Subcutaneous abdominal adipose tissue (tissue), 5 donors: ENCODE measurements around the gene RAVER2.
"Not testable (repeated sequence)": the region's sequence is repeated elsewhere in the genome, so short reads cannot be mapped to it uniquely, and the experiment has no call there.

ENCODE experiments used
- H3K27ac ChIP-seq: one replicate; pipeline ENCODE4 v1.7.0; 2013; ENCODE audit warnings: low read depth, mild to moderate bottlenecking, inconsistent platforms, low read length, moderate library complexity
- H3K27me3 ChIP-seq, 5 donors: one replicate each; pipeline ENCODE4 v1.7.0; 2013; ENCODE audit warnings: low read length in 5 of 5, inconsistent platforms in 1 of 5; ENCODE audit not compliant: control insufficient read depth in 5 of 5, insufficient read depth in 4 of 5
- H3K36me3 ChIP-seq, 5 donors: one replicate each; pipeline ENCODE4 v1.7.0; 2013; ENCODE audit warnings: low read length in 5 of 5; ENCODE audit not compliant: control insufficient read depth in 5 of 5, insufficient read depth in 5 of 5
- H3K4me1 ChIP-seq, 5 donors: one replicate each; pipeline ENCODE4 v1.7.0; 2013; ENCODE audit warnings: low read length in 5 of 5, mild to moderate bottlenecking in 3 of 5, moderate library complexity in 1 of 5; ENCODE audit not compliant: control insufficient read depth in 5 of 5, insufficient read depth in 5 of 5
- H3K4me3 ChIP-seq, 5 donors: one replicate each; pipeline ENCODE4 v1.7.0; 2013; ENCODE audit warnings: low read length in 5 of 5, low read depth in 1 of 5
- H3K9ac ChIP-seq, 5 donors: one replicate each; pipeline ENCODE4 v1.7.0; 2013; ENCODE audit warnings: low read length in 5 of 5, mild to moderate bottlenecking in 4 of 5, moderate library complexity in 3 of 5
- H3K9me3 ChIP-seq, 5 donors: one replicate each; pipeline ENCODE4 v1.7.0; 2013; ENCODE audit warnings: low read length in 5 of 5; ENCODE audit not compliant: control insufficient read depth in 5 of 5
- donor health status: healthy.
- donor health status: healthy.
- donor health status: healthy.
- donor health status: healthy.
- donor health status: healthy.

Gene RAVER2

DNA sequence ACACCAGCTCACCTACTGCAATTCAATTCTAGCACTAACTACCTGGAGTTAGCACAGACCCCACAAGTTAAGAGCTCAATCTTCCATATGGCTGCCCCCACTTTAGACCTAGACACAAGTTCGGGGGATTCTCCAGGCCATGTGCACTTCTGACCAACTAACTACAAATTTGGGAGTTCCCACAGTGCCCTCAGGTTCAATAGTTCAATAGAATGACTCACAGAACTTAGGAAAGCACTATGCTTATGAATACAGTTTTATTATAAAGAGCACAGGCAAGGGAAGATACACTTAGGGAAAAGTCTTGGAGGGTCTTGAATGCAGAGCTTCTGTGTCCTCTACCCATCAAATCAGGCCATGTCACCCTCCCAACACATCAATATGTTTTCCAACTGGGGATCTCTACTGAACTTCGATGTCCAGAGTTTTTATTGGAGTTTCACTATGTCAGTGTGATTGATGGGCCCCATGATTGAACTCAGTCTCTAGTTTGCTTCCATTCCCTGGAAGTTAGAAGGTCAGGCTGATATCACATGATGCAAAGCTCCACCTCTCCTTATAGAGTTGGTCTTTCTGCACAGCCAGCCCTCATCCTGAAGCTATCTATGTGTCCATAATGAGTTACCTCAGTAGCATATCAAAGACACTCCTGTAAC lies 46.1 kb downstream of the RAVER2 start:
- no peak overlapping the region for H3K9ac ChIP-seq
- peaks cover 0 to 13% (median 8%) of the 10 kb centered on the region in 5 donors for H3K9me3 ChIP-seq
- H3K27me3 ChIP-seq: no peaks in the 10 kb centered on the region

DNA sequence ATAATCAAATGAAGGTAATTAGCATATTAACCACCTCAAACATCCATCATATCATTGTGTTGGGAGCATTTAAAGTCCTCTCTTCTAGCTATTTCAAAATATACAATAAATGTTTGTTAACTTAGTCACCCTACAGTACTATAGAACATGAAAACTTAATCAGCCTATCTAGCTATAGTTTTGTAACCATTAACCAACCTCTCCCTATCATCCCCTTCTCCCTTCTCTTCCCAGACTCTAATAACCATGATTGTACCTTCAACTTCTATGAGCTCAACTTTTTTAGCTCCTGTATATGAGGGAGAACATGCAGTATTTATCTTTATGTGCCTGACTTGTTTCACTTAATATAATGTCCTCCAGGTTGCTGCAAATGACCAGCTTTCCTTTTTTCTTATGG lies 54.0 kb downstream of the RAVER2 start:
- Histone ChIP-seq H3K4me3 (no peak overlapping the region), H3K27ac (no peak overlapping the region), H3K4me1 (no peaks in the 10 kb centered on the region), H3K9me3 (peaks cover 0 to 3% (median 0%) of the 10 kb centered on the region in 5 donors), H3K27me3 (no peaks in the 10 kb centered on the region), H3K36me3 (no peaks in the 10 kb centered on the region), H3K9ac (no peak overlapping the region)

More for the DNA sequence above, 46.1 kb downstream of the RAVER2 start:
- no peak overlapping the region for H3K27ac ChIP-seq
- no peaks in the 10 kb centered on the region for H3K4me1 ChIP-seq
- H3K4me3 ChIP-seq: no peak overlapping the region
- H3K36me3 ChIP-seq: no peaks in the 10 kb centered on the region

DNA sequence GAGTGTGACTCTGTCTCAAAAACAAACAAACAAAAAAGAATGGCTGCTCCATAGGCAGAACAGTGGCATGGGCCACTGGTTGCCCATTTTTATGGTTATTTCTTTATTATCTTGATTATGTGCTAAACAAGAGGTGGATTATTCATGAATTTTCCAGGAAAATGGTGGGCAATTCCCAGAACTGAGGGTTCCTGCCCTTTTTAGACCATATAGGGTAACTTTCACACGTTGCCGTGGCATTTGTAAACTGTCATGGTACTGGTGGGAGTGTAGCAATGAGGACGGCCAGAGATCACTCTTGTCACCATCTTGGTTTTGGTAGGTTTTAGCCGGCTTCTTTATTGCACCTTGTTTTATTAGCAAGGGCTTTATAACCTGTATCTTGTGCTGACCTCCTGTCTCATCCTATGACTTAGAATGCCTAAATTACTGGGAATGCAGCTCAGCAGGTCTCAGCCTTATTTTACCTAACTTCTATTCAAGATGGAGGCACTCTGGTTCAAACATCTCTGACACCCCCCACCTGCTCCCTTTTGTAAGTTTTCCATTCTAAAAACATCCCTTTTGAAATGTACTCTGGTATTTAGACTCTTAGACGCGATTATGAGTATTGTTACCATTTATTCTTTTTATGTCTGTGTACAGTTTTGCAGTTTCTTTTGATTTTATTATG lies 57.1 kb downstream of the RAVER2 start:
- Histone ChIP-seq H3K4me3 (no peak overlapping the region), H3K27ac (no peak overlapping the region), H3K27me3 (no peaks in the 10 kb centered on the region), H3K9me3 (peaks cover 0 to 3% (median 0%) of the 10 kb centered on the region in 5 donors), H3K4me1 (no peaks in the 10 kb centered on the region), H3K9ac (no peak overlapping the region), H3K36me3 (no peaks in the 10 kb centered on the region)

DNA sequence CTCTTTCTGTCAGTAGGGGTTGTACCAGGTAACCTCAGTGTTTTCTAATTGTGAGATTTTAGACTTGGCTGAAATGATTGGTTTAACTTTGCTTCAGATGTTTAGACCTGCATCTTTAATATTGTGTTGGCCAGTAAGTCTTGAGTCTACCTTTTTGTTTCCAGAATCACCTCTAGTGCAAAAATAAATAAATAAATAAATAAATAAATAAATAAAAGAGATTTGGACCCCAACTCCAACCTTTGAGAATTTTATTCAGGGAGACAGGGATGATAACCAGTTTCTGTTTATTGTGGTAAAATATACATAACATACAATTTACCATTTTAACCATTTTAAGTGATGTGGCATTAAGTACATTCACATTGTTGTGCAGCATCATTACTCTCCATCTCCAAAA lies 64.4 kb downstream of the RAVER2 start:
- no peaks in the 10 kb centered on the region for H3K27me3 ChIP-seq
- H3K9me3 ChIP-seq: no peaks in the 10 kb centered on the region
- H3K36me3 ChIP-seq: no peaks in the 10 kb centered on the region
- no peak overlapping the region for H3K27ac ChIP-seq
- no peak overlapping the region for H3K9ac ChIP-seq
- no peak overlapping the region for H3K4me3 ChIP-seq
- H3K4me1 ChIP-seq: no peaks in the 10 kb centered on the region

DNA sequence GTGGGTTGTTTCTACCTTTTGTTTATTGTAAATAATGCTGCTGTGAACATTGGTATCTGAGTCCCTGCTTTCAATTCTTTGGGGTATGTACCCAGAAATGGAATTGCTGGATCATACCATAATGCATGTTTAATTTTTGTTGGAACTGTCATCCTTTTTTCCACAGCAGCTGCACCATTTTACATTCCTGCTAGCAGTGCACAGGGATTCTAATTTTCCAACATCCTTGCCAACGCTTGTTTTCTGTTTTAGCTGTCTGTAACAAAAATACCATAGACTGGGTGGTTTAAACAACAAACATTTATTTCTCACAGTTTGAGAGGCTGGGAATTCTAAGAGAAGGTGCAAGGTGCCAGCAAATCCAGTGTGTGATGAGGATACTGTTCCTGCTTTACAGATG lies 65.1 kb downstream of the RAVER2 start:
- Histone ChIP-seq H3K36me3 (no peaks in the 10 kb centered on the region), H3K4me1 (no peaks in the 10 kb centered on the region), H3K4me3 (no peak overlapping the region), H3K27ac (no peak overlapping the region), H3K9me3 (no peaks in the 10 kb centered on the region), H3K27me3 (no peaks in the 10 kb centered on the region), H3K9ac (no peak overlapping the region)

DNA sequence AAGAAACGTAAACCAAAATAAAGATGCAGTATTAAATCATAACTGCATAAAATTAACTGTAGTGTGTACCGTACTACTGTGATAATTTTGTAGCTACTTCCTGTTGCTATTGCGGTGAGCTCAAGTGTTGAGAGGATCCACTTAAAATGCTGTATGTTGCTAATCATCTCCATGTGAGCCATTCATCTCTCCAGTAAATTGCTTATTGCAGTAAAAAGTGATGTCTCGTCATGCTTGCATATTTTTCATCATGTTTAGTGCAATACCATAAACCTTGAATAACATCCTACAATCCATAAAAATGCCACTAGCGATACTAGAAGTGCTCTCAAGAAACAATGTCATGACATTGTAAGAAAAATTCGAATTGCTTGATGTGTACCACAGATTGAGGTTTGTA lies 66.3 kb downstream of the RAVER2 start:
- H3K27ac ChIP-seq: no peak overlapping the region
- H3K9ac ChIP-seq: no peak overlapping the region
- H3K9me3 ChIP-seq: no peaks in the 10 kb centered on the region
- H3K4me1 ChIP-seq: no peaks in the 10 kb centered on the region
- H3K36me3 ChIP-seq: no peaks in the 10 kb centered on the region
- H3K27me3 ChIP-seq: no peaks in the 10 kb centered on the region
- H3K4me3 ChIP-seq: no peak overlapping the region

DNA sequence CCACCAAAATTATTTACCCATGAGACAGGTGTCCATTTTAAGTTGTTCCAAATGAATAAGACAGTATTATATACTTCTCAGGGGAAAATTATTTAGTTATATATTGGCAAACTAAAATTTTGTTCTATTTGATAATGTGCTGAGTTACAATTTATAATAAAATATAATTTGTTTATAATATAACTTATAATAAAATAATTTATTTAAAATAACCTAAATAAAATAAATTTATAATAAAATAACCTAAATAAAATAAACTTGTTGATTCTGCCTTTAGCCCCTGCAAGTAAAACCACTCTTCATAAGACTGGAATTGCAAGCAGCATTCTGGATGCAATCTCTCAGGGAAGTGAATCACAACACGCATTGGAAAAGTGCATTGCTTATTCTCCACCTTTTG lies 69.6 kb downstream of the RAVER2 start:
- Histone ChIP-seq H3K36me3 (no peaks in the 10 kb centered on the region), H3K27ac (no peak overlapping the region), H3K9me3 (no peaks in the 10 kb centered on the region), H3K27me3 (no peaks in the 10 kb centered on the region), H3K4me3 (no peak overlapping the region), H3K4me1 (no peaks in the 10 kb centered on the region), H3K9ac (no peak overlapping the region)

DNA sequence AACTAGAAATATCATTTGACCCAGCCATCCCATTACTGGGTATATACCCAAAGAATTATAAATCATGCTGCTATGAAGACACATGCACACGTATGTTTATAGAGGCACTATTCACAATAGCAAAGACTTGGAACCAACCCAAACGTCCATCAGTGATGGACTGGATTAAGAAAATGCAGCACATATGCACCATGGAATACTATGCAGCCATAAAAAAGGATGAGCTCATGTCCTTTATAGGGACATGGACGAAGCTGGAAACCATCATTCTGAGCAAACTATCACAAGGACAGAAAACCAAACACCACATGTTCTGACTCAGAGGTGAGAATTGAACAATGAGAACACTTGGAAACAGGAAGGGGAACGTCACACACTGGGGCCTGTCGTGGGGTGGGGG lies 72.5 kb downstream of the RAVER2 start:
- not testable (repeated sequence) for H3K27me3 ChIP-seq, H3K9me3 ChIP-seq, H3K4me3 ChIP-seq, H3K36me3 ChIP-seq, H3K27ac ChIP-seq, H3K4me1 ChIP-seq, H3K9ac ChIP-seq

DNA sequence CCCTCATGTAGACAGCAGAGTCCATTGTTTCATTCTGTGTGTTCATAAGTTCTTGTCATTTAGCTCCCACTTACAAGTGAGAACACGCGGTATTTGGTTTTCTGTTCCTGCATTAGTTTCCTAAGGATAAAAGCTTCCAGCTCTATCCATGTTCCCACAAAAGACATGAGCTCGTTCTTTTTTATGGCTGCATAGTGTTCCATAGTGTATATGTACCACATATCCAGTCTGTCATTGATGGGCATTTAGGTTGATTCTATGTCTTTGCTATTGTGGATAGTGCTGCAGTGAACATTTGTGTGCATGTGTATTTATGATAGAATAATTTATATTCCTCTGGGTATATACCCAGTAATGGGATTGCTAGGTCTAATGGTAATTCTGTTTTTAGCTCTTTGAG lies 75.7 kb downstream of the RAVER2 start:
- H3K27ac ChIP-seq, H3K9ac ChIP-seq, H3K27me3 ChIP-seq, H3K4me3 ChIP-seq, H3K36me3 ChIP-seq, H3K9me3 ChIP-seq, H3K4me1 ChIP-seq: not testable (repeated sequence)

DNA sequence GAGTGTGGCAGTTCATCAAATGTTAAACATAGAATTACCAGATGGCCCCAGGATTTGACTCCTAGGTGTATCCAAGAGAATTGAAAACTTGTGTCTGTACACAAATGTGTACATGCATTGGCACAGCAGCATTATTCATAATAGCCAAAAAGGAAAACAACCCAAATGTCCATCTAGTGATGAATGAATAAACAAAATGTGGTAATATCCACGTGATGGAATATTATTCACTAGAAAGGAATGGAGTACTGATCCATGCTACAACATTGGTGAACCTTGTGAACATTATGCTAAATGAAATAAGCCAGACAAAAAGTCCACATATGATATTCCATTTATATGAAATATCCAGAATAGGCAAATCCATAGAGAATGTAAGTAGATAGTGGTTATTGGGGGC lies 77.7 kb downstream of the RAVER2 start:
- Histone ChIP-seq H3K9me3 (no peaks in the 10 kb centered on the region), H3K4me3 (no peak overlapping the region), H3K36me3 (no peaks in the 10 kb centered on the region), H3K27me3 (no peaks in the 10 kb centered on the region), H3K9ac (no peak overlapping the region), H3K27ac (no peak overlapping the region), H3K4me1 (peaks cover 0 to 6% (median 4%) of the 10 kb centered on the region in 5 donors)
